ENCODE results near the gene CCT2. TPM values are rescaled to one million over a fixed set of nuclear protein-coding genes. Genes with fewer than 3 reads are reported as not detected.

The CCT2 gene
- total RNA-seq, 2 donors from 2014 or later: 225 to 394 TPM

DNA sequence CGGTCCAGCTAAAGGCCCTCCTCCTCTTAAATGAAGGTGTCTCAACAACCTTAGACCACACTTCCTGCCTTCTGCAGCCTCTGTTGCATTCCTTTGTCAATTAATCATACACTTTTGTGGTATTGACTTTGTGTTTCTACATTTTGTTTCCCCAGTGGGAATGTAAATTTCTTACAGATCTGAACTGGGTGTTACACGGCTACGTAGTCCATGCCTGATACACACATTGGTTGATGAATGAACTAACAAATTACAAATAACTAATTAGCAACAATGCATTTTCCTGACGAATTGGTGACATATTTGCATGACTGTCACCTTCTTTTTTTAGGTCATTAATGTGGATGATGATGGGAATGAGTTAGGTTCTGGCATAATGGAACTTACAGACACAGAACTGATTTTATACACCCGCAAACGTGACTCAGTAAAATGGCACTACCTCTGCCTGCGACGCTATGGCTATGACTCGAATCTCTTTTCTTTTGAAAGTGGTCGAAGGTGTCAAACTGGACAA lies 15.2 kb upstream of the CCT2 start:
- Mint-ChIP-seq H3K36me3 (peaks cover 13% of the 10 kb centered on the region), H3K4me1 (ENCODE audit: low read depth in 2 of 2) (no peaks in the 10 kb centered on the region), H3K4me3 (no peak overlapping the region), H3K9me3 (no peaks in the 10 kb centered on the region), H3K27me3 (no peaks in the 10 kb centered on the region), H3K27ac (peak overlapping the region in 1 of 2 donors; percentile 13)
- ATAC-seq: no peak
- no peak for DNase-seq (ENCODE audit: low spot score)

- Mint-ChIP-seq H3K9me3 (no peaks in the 10 kb centered on the region), H3K4me3 (no peak overlapping the region), H3K27me3 (no peaks in the 10 kb centered on the region), H3K27ac (no peak overlapping the region), H3K36me3 (peaks cover 13% of the 10 kb centered on the region), H3K4me1 (ENCODE audit: low read depth in 2 of 2) (no peaks in the 10 kb centered on the region)
- DNase-seq (ENCODE audit: low spot score) (no peak), ATAC-seq (peak; percentile 66 to 69)
These were observed 14.5 kb upstream of the CCT2 start for GRCh38 chr12:69570545-69571399.

DNA sequence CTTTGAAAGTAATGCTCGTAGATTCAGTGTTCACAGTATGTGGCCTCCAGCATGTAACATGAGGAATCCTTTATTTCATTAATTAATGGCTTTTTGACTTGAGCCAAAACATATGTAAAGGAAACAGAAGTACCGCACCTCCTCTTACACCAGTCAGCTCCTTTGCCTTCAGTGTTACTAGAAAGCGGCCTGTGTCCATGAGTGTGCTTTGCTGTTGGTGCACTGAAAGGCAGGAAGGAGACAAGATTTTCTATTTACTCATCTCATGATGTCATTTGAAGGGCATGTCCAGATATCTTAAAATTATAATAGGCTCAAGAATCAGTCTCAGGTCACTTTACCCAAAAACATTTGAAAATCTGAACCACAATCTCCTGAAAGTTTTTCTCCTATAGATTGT lies 9.9 kb upstream of the CCT2 start:
- ATAC-seq (no peak), DNase-seq (ENCODE audit: low spot score) (no peak)
- H3K27me3 Mint-ChIP-seq: no peaks in the 10 kb centered on the region
- no peak overlapping the region for H3K4me3 Mint-ChIP-seq
- no peak overlapping the region for H3K27ac Mint-ChIP-seq
- no peaks in the 10 kb centered on the region for H3K9me3 Mint-ChIP-seq
- peaks cover 13% of the 10 kb centered on the region for H3K36me3 Mint-ChIP-seq
- H3K4me1 Mint-ChIP-seq (ENCODE audit: low read depth in 2 of 2): peaks cover 4 to 6% of the 10 kb centered on the region in 2 donors

- Mint-ChIP-seq H3K27ac (no peak overlapping the region), H3K27me3 (no peaks in the 10 kb centered on the region), H3K4me3 (no peak overlapping the region), H3K36me3 (peaks cover 6% of the 10 kb centered on the region), H3K4me1 (ENCODE audit: low read depth in 2 of 2) (peaks cover 4 to 6% of the 10 kb centered on the region in 2 donors), H3K9me3 (no peaks in the 10 kb centered on the region)
- DNase-seq (ENCODE audit: low spot score) (no peak), ATAC-seq (no peak)
These were observed 7.0 kb upstream of the CCT2 start for GRCh38 chr12:69578283-69578682.

- Mint-ChIP-seq H3K4me1 (ENCODE audit: low read depth in 2 of 2) (peaks cover 4 to 6% of the 10 kb centered on the region in 2 donors), H3K27ac (no peak overlapping the region), H3K27me3 (no peaks in the 10 kb centered on the region), H3K36me3 (peaks cover 3% of the 10 kb centered on the region), H3K9me3 (no peaks in the 10 kb centered on the region), H3K4me3 (no peak overlapping the region)
- ATAC-seq (peak in 1 of 2 donors; percentile 55), DNase-seq (ENCODE audit: low spot score) (no peak)
These were observed 6.2 kb upstream of the CCT2 start for GRCh38 chr12:69579029-69579428.

- DNase-seq (ENCODE audit: low spot score): no peak
- no peaks in the 10 kb centered on the region for H3K9me3 Mint-ChIP-seq
- peak in 1 of 2 donors; percentile 54 for ATAC-seq
- H3K4me3 Mint-ChIP-seq: no peak overlapping the region
- H3K36me3 Mint-ChIP-seq: no peaks in the 10 kb centered on the region
- no peaks in the 10 kb centered on the region for H3K27me3 Mint-ChIP-seq
- no peak overlapping the region for H3K27ac Mint-ChIP-seq
- H3K4me1 Mint-ChIP-seq (ENCODE audit: low read depth in 2 of 2): peaks cover 4 to 6% of the 10 kb centered on the region in 2 donors
These were observed 5.2 kb upstream of the CCT2 start for GRCh38 chr12:69580074-69580473.

DNA sequence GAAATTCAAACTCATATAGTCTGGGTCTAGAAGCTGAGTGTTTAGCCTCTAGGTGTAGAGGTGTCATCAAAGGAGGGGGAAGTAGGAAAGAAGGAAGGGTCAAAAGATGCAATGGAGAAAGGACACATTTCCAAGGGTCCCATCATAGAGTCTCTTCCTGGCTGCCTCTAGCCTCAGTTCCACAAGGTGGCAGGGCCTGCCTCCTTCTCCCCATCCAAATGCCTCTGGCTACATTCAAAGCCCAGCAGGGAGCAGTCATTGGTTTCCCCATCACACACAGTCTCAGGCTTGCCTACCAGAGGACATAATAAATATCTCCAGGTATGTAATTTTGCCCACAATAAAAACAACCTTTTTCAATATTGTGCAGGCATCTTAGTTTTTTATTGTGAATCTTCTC lies 2.1 kb upstream of the CCT2 start:
- Mint-ChIP-seq H3K4me1 (ENCODE audit: low read depth in 2 of 2) (peaks cover 13% of the 10 kb centered on the region in 2 donors), H3K27ac (no peak overlapping the region), H3K9me3 (no peaks in the 10 kb centered on the region), H3K27me3 (no peaks in the 10 kb centered on the region), H3K36me3 (peaks cover 5% of the 10 kb centered on the region), H3K4me3 (no peak overlapping the region)
- ATAC-seq (no peak), DNase-seq (ENCODE audit: low spot score) (no peak)

DNA sequence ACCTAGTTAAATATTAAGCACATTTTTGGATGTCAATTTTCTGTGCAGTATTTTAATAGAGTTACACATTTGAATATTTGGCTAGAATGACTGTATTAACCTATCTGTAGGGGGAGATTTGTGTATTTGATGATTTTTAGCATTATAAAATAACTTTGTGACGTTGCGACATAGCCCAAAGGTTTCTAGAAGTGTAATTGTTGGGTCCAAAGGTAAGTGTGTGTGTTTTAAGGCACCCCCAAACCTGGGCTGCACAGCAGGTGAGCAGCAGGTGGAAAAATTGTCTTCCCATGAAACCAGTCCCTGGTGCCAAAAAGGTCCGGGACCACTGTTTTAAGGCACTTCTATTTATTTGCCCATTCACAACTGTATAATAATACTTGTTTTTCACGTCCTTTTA lies 3.3 kb downstream of the CCT2 start:
- Mint-ChIP-seq H3K4me3 (no peak overlapping the region), H3K36me3 (peaks cover 32% of the 10 kb centered on the region), H3K27ac (no peak overlapping the region), H3K27me3 (no peaks in the 10 kb centered on the region), H3K9me3 (no peaks in the 10 kb centered on the region), H3K4me1 (ENCODE audit: low read depth in 2 of 2) (peaks cover 16 to 19% of the 10 kb centered on the region in 2 donors)
- no peak for ATAC-seq
- DNase-seq (ENCODE audit: low spot score): no peak

DNA sequence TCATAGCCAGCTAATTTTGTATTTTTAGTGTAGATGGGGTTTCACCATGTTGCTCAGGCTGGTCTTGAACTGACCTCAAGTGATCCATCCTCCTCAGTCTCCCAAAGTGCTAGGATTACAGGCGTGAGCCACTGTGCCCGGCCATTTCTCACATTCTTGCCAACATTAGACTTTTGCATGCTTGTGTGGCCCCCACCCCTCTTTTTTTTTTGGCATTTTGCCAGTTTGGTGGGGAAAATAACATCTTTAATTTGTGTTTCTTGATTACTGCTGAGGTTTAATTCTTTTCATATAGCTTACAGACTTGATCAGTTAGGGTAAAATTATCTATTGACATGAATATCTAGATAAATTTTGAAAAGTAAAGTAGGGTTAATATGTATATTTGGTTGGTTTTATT lies 3.8 kb downstream of the CCT2 start:
- peaks cover 36% of the 10 kb centered on the region for H3K36me3 Mint-ChIP-seq
- no peak for ATAC-seq
- H3K4me1 Mint-ChIP-seq (ENCODE audit: low read depth in 2 of 2): peaks cover 19 to 21% of the 10 kb centered on the region in 2 donors
- H3K27ac Mint-ChIP-seq: no peak overlapping the region
- no peak for DNase-seq (ENCODE audit: low spot score)
- H3K9me3 Mint-ChIP-seq: no peaks in the 10 kb centered on the region
- H3K27me3 Mint-ChIP-seq: no peaks in the 10 kb centered on the region
- no peak overlapping the region for H3K4me3 Mint-ChIP-seq

DNA sequence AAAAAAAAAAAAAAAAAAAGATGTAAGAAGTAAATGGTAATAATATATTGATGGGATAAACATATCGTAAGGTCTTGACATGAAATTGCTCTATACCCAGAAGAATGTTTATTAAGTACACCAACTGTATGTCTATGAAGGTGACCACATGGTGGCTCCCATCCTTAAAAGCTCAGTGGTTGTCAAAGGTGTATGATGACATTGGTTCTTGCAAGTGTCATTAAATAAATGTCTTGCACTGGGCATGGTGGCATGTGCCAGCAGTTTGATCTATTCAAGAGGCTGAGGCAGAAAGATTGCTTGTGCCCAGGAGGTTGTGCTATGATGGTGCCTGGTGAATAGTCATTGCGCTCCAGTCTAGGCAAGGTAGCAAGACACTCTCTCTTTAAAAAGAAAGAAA lies 10.4 kb downstream of the CCT2 start:
- Mint-ChIP-seq H3K9me3 (no peaks in the 10 kb centered on the region), H3K27ac (no peak overlapping the region), H3K36me3 (peaks cover 47% of the 10 kb centered on the region), H3K4me1 (ENCODE audit: low read depth in 2 of 2) (peaks cover 3 to 9% of the 10 kb centered on the region in 2 donors), H3K27me3 (no peaks in the 10 kb centered on the region), H3K4me3 (no peak overlapping the region)
- no peak for DNase-seq (ENCODE audit: low spot score)
- no peak for ATAC-seq

- no peak for ATAC-seq
- no peak for DNase-seq (ENCODE audit: low spot score)
- Mint-ChIP-seq H3K9me3 (no peaks in the 10 kb centered on the region), H3K36me3 (peaks cover 54% of the 10 kb centered on the region), H3K4me3 (no peak overlapping the region), H3K4me1 (ENCODE audit: low read depth in 2 of 2) (peaks cover 2 to 3% of the 10 kb centered on the region in 2 donors), H3K27ac (no peak overlapping the region), H3K27me3 (no peaks in the 10 kb centered on the region)
These were observed 13.0 kb downstream of the CCT2 start for GRCh38 chr12:69598174-69598753.

- no peak overlapping the region for H3K27ac Mint-ChIP-seq
- no peaks in the 10 kb centered on the region for H3K4me1 Mint-ChIP-seq (ENCODE audit: low read depth in 2 of 2)
- no peaks in the 10 kb centered on the region for H3K27me3 Mint-ChIP-seq
- H3K4me3 Mint-ChIP-seq: no peak overlapping the region
- ATAC-seq: peak in 1 of 2 donors; percentile 36
- H3K9me3 Mint-ChIP-seq: no peaks in the 10 kb centered on the region
- DNase-seq (ENCODE audit: low spot score): no peak
- H3K36me3 Mint-ChIP-seq: peaks cover 38% of the 10 kb centered on the region
These were observed 15.5 kb downstream of the CCT2 start for GRCh38 chr12:69600804-69601203.

GRCh38 chr12:69601962-69602685 lies 16.9 kb downstream of the CCT2 start:
- Mint-ChIP-seq H3K4me1 (ENCODE audit: low read depth in 2 of 2) (no peaks in the 10 kb centered on the region), H3K27me3 (no peaks in the 10 kb centered on the region), H3K36me3 (peaks cover 35% of the 10 kb centered on the region), H3K9me3 (no peaks in the 10 kb centered on the region), H3K27ac (no peak overlapping the region), H3K4me3 (no peak overlapping the region)
- no peak for DNase-seq (ENCODE audit: low spot score)
- ATAC-seq: no peak

DNA sequence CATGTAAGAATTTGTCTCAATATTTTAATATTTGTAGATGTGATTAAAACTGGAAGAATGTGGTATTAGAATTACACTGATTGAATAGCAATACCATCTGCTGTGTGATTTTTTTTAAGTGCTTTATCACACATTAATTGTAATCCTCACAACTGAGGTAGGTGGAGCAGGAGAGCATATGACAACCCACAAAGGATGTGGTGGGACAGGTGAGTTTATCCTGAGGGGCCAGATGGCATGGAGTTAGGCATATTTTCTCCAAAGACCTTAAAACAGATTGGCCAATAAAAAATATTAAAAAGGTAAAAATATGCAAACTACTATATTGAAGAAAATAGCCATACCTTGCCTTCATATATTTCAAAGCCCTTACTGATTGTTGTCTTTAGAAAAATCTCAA lies 17.7 kb downstream of the CCT2 start:
- ATAC-seq (no peak), DNase-seq (ENCODE audit: low spot score) (no peak)
- no peaks in the 10 kb centered on the region for H3K9me3 Mint-ChIP-seq
- no peak overlapping the region for H3K27ac Mint-ChIP-seq
- no peaks in the 10 kb centered on the region for H3K4me1 Mint-ChIP-seq (ENCODE audit: low read depth in 2 of 2)
- H3K4me3 Mint-ChIP-seq: no peak overlapping the region
- peaks cover 29% of the 10 kb centered on the region for H3K36me3 Mint-ChIP-seq
- H3K27me3 Mint-ChIP-seq: no peaks in the 10 kb centered on the region
